IMR-90 (cell line): Measurements from ENCODE around the gene PPFIA1. TPM values are rescaled to one million over a fixed set of nuclear protein-coding genes. Genes with fewer than 3 reads are reported as not detected.

Experiments used
- ATAC-seq: fragments of 200-7000 bp; cut with Tn5 transposase; 2 replicates; pipeline ENCODE4 v1.9.1; 2020; ENCODE audit warnings: low read depth, mild to moderate bottlenecking, moderate library complexity
- BruUV-seq: library from RNA; stranded (reverse); fragments of 400-500 nt; replicated peaks from 2 replicates; lab custom pipeline; 2021; lab: Mats Ljungman, UMichigan
- CTCF ChIA-PET: fragments of 300-600 bp; formaldehyde crosslinking; extraction: SDS; loops from one replicate; lab custom pipeline; 2021; ENCODE audit warnings: antibody characterized with exemption; lab: Yijun Ruan, JAX
- POLR2A ChIA-PET: fragments of 300-600 bp; sonication (Branson Sonifier 250); formaldehyde crosslinking; loops from one replicate; lab custom pipeline; 2022; ENCODE audit warnings: antibody characterized with exemption; ENCODE audit not compliant: unreplicated experiment; lab: Charles Lee
- DNase-seq: peaks from one replicate; pipeline ENCODE4 v3.0.0; 2013
- H2AFZ ChIP-seq: replicated peaks from 2 replicates; pipeline ENCODE3; 2013; ENCODE audit warnings: low read length, mild to moderate bottlenecking; ENCODE audit not compliant: poor library complexity
- H2AK5ac ChIP-seq: 2 replicates; pipeline ENCODE4 v1.6.1; 2013; ENCODE audit warnings: low read depth, low read length, inconsistent platforms
- H2AK9ac ChIP-seq: replicated peaks from 2 replicates; pipeline ENCODE3; 2013; ENCODE audit warnings: mild to moderate bottlenecking, low read depth, low read length, moderate library complexity; ENCODE audit not compliant: poor library complexity
- H2BK120ac ChIP-seq: 2 replicates; pipeline ENCODE4 v1.6.1; 2013; ENCODE audit warnings: low read depth, low read length, inconsistent platforms
- H2BK15ac ChIP-seq: 3 replicates; pipeline ENCODE4 v1.6.1; 2013; ENCODE audit warnings: low read depth, low read length, inconsistent platforms
- H2BK20ac ChIP-seq: 2 replicates; pipeline ENCODE4 v1.6.1; 2013; ENCODE audit warnings: low read depth, mild to moderate bottlenecking, inconsistent platforms, low read length, moderate library complexity
- H2BK5ac ChIP-seq: 2 replicates; pipeline ENCODE4 v1.6.1; 2013; ENCODE audit warnings: mild to moderate bottlenecking, low read depth, low read length, inconsistent platforms; ENCODE audit not compliant: poor library complexity, severe bottlenecking
- H3K14ac ChIP-seq: replicated peaks from 2 replicates; pipeline ENCODE4 v1.6.1; 2013; ENCODE audit warnings: low read depth, low read length, inconsistent platforms
- H3K18ac ChIP-seq: 2 replicates; pipeline ENCODE4 v1.6.1; 2013; ENCODE audit warnings: low read depth, low read length, control low read depth
- H3K23ac ChIP-seq: 2 replicates; pipeline ENCODE4 v1.6.1; 2013; ENCODE audit warnings: low read depth, low read length, inconsistent platforms
- H3K27ac ChIP-seq: 2 replicates; pipeline ENCODE4 v1.5.1; 2013; ENCODE audit warnings: mild to moderate bottlenecking, control low read depth, low read length; ENCODE audit not compliant: insufficient read depth
- H3K27me3 ChIP-seq: 2 replicates; pipeline ENCODE4 v1.6.1; 2013; ENCODE audit warnings: low read length; ENCODE audit not compliant: control insufficient read depth, insufficient read depth
- H3K36me3 ChIP-seq: 2 replicates; pipeline ENCODE4 v1.6.1; 2013; ENCODE audit warnings: low read length, mixed read lengths; ENCODE audit not compliant: control insufficient read depth, insufficient read depth
- H3K4ac ChIP-seq: 2 replicates; pipeline ENCODE4 v1.6.1; 2013; ENCODE audit warnings: low read depth, low read length, inconsistent platforms
- H3K4me1 ChIP-seq: 2 replicates; pipeline ENCODE4 v1.6.1; 2013; ENCODE audit warnings: low read length, mixed read lengths; ENCODE audit not compliant: control insufficient read depth, insufficient read depth
- H3K4me2 ChIP-seq: 2 replicates; pipeline ENCODE4 v1.6.1; 2013; ENCODE audit warnings: low read depth, mild to moderate bottlenecking, control low read depth, low read length, moderate library complexity
- H3K4me3 ChIP-seq: 2 replicates; pipeline ENCODE4 v1.5.1; 2013; ENCODE audit warnings: low read depth, mild to moderate bottlenecking, control low read depth, low read length, moderate library complexity; ENCODE audit not compliant: insufficient read depth
- H3K56ac ChIP-seq: 2 replicates; pipeline ENCODE4 v1.6.1; 2013; ENCODE audit warnings: low read length, inconsistent platforms; ENCODE audit not compliant: insufficient read depth; ENCODE audit errors: extremely low read depth
- H3K79me1 ChIP-seq, 2 experiments: 2 replicates each; pipeline ENCODE4 v1.6.1; 2013; ENCODE audit warnings: low read length in 2 of 2, inconsistent platforms in 1 of 2, low read depth in 1 of 2
- H3K9ac ChIP-seq: 2 replicates; pipeline ENCODE4 v1.6.1; 2013; ENCODE audit warnings: low read depth, low read length, control low read depth
- H3K9me1 ChIP-seq: 2 replicates; pipeline ENCODE4 v1.6.1; 2013; ENCODE audit warnings: low read length, inconsistent platforms; ENCODE audit not compliant: insufficient read depth
- H3K9me3 ChIP-seq: 2 replicates; pipeline ENCODE4 v1.6.1; 2013; ENCODE audit warnings: low read length; ENCODE audit not compliant: control insufficient read depth, insufficient read depth
- H4K20me1 ChIP-seq: 2 replicates; pipeline ENCODE4 v1.6.1; 2013; ENCODE audit warnings: low read length, inconsistent platforms; ENCODE audit not compliant: insufficient read depth
- H4K5ac ChIP-seq: 2 replicates; pipeline ENCODE4 v1.6.1; 2013; ENCODE audit warnings: mild to moderate bottlenecking, low read depth, low read length, control low read depth
- H4K8ac ChIP-seq, 2 experiments: 2 replicates each; pipeline ENCODE4 v1.6.1; 2013; ENCODE audit warnings: low read depth in 2 of 2, low read length in 2 of 2, control low read depth in 1 of 2, inconsistent platforms in 1 of 2
- H4K91ac ChIP-seq: 2 replicates; pipeline ENCODE4 v1.6.1; 2013; ENCODE audit warnings: low read depth, low read length, inconsistent platforms; ENCODE audit not compliant: insufficient read depth
- BHLHE40 ChIP-seq: fragments of 150-350 bp; IDR thresholded peaks from 2 replicates; pipeline ENCODE4 v1.6.1; 2016; ENCODE audit warnings: mild to moderate bottlenecking, low read depth, low read length
- CEBPB ChIP-seq: IDR thresholded peaks from 2 replicates; pipeline ENCODE4 v1.6.1; 2012; ENCODE audit warnings: low read depth, low read length, improper control_type of control experiment
- CHD1 ChIP-seq: IDR thresholded peaks from 2 replicates; pipeline ENCODE4 v1.6.1; 2012; ENCODE audit warnings: low read depth, low read length, improper control_type of control experiment
- CTCF ChIP-seq: conservative IDR thresholded peaks from 2 replicates; pipeline ENCODE4 v1.5.1; 2012; ENCODE audit warnings: mild to moderate bottlenecking, low read depth, low read length, improper control_type of control experiment
- FOS ChIP-seq: fragments of 150-350 bp; IDR thresholded peaks from 2 replicates; pipeline ENCODE4 v1.6.1; 2016; ENCODE audit warnings: low read depth, low read length
- MAFK ChIP-seq: IDR thresholded peaks from 2 replicates; pipeline ENCODE4 v1.6.1; 2012; ENCODE audit warnings: low read depth, low read length, improper control_type of control experiment
- MAZ ChIP-seq: IDR thresholded peaks from 2 replicates; pipeline ENCODE4 v1.6.1; 2012; ENCODE audit warnings: low read depth, mild to moderate bottlenecking, low read length, improper control_type of control experiment, moderate library complexity, borderline replicate concordance
- MXI1 ChIP-seq: IDR thresholded peaks from 2 replicates; pipeline ENCODE4 v1.6.1; 2012; ENCODE audit warnings: low read depth, mild to moderate bottlenecking, low read length, moderate library complexity, borderline replicate concordance
- NFE2L2 ChIP-seq: fragments of 150-350 bp; IDR thresholded peaks from 2 replicates; pipeline ENCODE4 v1.6.1; 2016; ENCODE audit warnings: low read depth, mild to moderate bottlenecking, low read length
- RAD21 ChIP-seq: IDR thresholded peaks from 2 replicates; pipeline ENCODE4 v1.6.1; 2012; ENCODE audit warnings: low read length, improper control_type of control experiment
- RCOR1 ChIP-seq: IDR thresholded peaks from 2 replicates; pipeline ENCODE4 v1.6.1; 2012; ENCODE audit warnings: mild to moderate bottlenecking, low read length, improper control_type of control experiment; ENCODE audit not compliant: insufficient replicate concordance
- RFX5 ChIP-seq: IDR thresholded peaks from 2 replicates; pipeline ENCODE4 v1.8.0; 2012; ENCODE audit warnings: low read depth, mild to moderate bottlenecking, low read length, moderate library complexity
- SMC3 ChIP-seq: fragments of 150-350 bp; IDR thresholded peaks from 2 replicates; pipeline ENCODE4 v1.6.1; 2016; ENCODE audit warnings: low read depth, mild to moderate bottlenecking, antibody characterized with exemption, low read length, moderate library complexity
- USF2 ChIP-seq: fragments of 150-350 bp; IDR thresholded peaks from 2 replicates; pipeline ENCODE4 v1.6.1; 2017; ENCODE audit warnings: mild to moderate bottlenecking, antibody characterized with exemption, low read length, low read depth
- WGBS, 2 experiments: methylation state at CpG; one replicate each; pipeline versions ENCODE4 v1.1.5 to v1.1.7; 2013; ENCODE audit warnings: missing lambda C conversion rate in 2 of 2; ENCODE audit not compliant: insufficient read length in 1 of 2; ENCODE audit errors: extremely low coverage in 2 of 2; 5-methylcytosine and 5-hydroxymethylcytosine counted together
- dilution Hi-C: fragments of 300-500 bp; cut with HindIII; formaldehyde crosslinking; loops from one replicate; pipeline ENCODE4 v1.14.3; 2018; ENCODE audit warnings: low sequenced_read_pairs; ENCODE audit not compliant: unreplicated experiment
- in situ Hi-C: fragments of 300-500 bp; cut with MboI; formaldehyde crosslinking; loops from 3 replicates; pipeline ENCODE4 v1.14.3; 2019; ENCODE audit warnings: low sequenced_read_pairs, inconsistent platforms, mixed read lengths
- intact Hi-C: fragments of 100-400 bp; cut with micrococcal nuclease; formaldehyde crosslinking; loops from 2 replicates; pipeline ENCODE4 v1.10.0; 2022
- polyA plus RNA-seq, 3 experiments: library from polyadenylated mRNA; depleted of rRNA; stranded (reverse); fragments of >200 nt; gene quantifications; 2 replicates each; pipeline ENCODE4 v1.2.3, GENCODE V29; 2012; ENCODE audit warnings: low replicate concordance in 1 of 3
- total RNA-seq: library from RNA; depleted of rRNA; stranded (reverse); fragments of >200 nt; gene quantifications from 2 replicates; pipeline ENCODE4 v1.2.3, GENCODE V29; 2012
- TF ChIP-seq, protein P1 (sequence below): fragments of 150-350 bp; IDR thresholded peaks from 2 replicates; pipeline ENCODE4 v1.6.1; 2016; ENCODE audit warnings: low read depth, mild to moderate bottlenecking, low read length, moderate library complexity, borderline replicate concordance

The PPFIA1 gene
- total and polyA plus RNA-seq, 2 of the 4 experiments (the other 2 are of a cell fraction) = 25.6 to 37.2 TPM

DNA sequence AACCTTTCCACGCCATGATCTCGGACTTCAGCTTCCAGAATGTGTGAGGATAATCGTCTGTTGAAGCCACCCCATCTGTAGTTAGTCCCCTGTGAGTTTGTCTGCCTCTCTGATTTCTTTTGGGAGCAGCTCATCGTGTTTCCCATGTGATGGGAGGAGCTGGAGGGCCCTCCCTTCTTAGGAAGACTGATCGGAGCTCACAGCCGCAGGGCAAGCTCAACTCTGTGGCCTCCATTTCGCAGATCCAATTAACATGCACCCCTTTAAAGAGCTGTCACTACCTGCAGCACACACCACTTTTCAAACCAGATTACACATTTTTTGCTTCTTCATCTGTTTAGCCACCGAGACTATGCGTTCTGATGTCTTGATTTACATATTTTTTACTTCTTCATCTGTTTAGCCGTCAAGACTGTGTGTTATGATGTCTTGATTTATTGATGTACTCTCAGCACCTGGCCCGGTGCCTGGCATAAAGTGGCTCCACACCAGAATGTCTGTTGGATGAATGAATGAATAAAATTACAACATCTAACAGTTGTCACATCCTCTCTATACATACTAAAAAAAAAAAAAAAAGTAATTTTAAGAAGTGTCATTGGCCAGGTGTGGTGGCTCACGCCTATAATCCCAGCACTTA, 14.9 kb upstream of the PPFIA1 start:
- Histone ChIP-seq H3K56ac (no peak overlapping the region), H3K14ac (no peak overlapping the region), H2BK120ac (no peak overlapping the region), H2AK5ac (no peak overlapping the region), H4K5ac (no peak overlapping the region), H3K9me1 (no peaks in the 10 kb centered on the region), H2BK5ac (no peak overlapping the region), H2BK15ac (no peak overlapping the region), H3K9ac (no peak overlapping the region), H3K27me3 (peaks cover 15% of the 10 kb centered on the region), H3K18ac (no peak overlapping the region), H2AFZ (no peak overlapping the region), H3K4me1 (no peaks in the 10 kb centered on the region), H3K27ac (no peak overlapping the region), H4K20me1 (no peaks in the 10 kb centered on the region; the same call in 1 of the 2 replicates), H4K8ac (no peak overlapping the region), H3K9me3 (no peaks in the 10 kb centered on the region), H2AK9ac (no peak overlapping the region), H3K79me1 (no peaks in the 10 kb centered on the region), H3K4ac (no peak overlapping the region), H3K23ac (no peak overlapping the region), H4K91ac (no peak overlapping the region), H3K4me3 (no peak overlapping the region), H2BK20ac (no peak overlapping the region), H3K36me3 (no peaks in the 10 kb centered on the region), H3K4me2 (no peak overlapping the region)
- ATAC-seq = no peak
- no TSS peak for BruUV-seq
- ChIA-PET POLR2A (no interaction called here), CTCF (no interaction called here)
- TF ChIP-seq MAFK = no peak
- TF ChIP-seq RFX5 = no peak
- no peak for TF ChIP-seq RAD21
- no peak for TF ChIP-seq MXI1
- TF ChIP-seq CHD1 = no peak
- TF ChIP-seq FOS = no peak
- no peak for TF ChIP-seq USF2
- no peak for TF ChIP-seq MAZ
- TF ChIP-seq CEBPB = no peak
- TF ChIP-seq RCOR1 = no peak
- no peak for TF ChIP-seq BHLHE40
- TF ChIP-seq SMC3 = no peak
- TF ChIP-seq NFE2L2 = no peak
- TF ChIP-seq, protein P1, sequence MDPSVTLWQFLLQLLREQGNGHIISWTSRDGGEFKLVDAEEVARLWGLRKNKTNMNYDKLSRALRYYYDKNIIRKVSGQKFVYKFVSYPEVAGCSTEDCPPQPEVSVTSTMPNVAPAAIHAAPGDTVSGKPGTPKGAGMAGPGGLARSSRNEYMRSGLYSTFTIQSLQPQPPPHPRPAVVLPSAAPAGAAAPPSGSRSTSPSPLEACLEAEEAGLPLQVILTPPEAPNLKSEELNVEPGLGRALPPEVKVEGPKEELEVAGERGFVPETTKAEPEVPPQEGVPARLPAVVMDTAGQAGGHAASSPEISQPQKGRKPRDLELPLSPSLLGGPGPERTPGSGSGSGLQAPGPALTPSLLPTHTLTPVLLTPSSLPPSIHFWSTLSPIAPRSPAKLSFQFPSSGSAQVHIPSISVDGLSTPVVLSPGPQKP = no peak
- TF ChIP-seq CTCF = no peak
- in situ Hi-C loops = no loop called here
- dilution Hi-C loops = no loop called here
- whole genome bisulfite sequencing, 2 experiments = 30% methylated on average over 2 of the region's 12 CpGs; no CpG with 5 or more reads in 1 of the 2 experiments
- intact Hi-C loops = no loop called here
- DNase-seq = no peak
